Smooth muscle cell of the brain vasculature (primary cell): ENCODE results near the gene SPECC1L.

Experiments
- DNase-seq: peaks from one replicate; pipeline ENCODE4 v3.0.0-alpha.2; 2012; ENCODE audit warnings: low read depth, low spot score

SPECC1L gene

DNA sequence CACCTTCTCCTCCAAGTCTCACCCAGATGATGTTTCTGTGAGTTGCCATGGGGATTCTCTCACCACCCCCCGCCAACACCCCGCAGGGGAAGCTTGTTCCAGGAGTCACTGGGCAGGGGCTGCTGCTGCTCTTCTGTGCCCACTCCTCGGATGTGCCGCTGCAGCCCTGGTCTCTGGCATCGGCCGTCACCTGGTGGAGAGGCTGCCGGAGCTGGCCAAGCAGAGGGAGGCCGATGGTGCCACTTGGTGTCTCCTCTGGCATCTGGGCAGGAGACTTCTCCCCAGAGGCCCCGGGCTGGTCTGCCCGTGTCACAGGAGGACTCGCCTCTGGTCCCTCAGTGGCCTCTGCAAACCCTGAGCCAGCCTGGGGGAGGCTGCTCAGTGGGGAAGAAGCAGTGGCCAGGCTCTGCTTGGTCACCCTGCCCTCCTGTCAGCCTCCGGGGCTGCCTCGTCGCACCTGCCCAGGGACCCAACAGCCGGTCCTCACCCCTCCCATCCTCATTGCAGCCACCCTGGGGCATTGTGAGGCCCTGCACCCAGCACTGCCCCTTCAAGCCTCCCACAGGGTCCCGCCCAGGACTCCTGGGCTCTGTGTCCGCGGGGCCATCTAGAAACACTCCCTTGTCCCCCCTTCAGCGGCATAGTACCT, 156.3 kb downstream of the SPECC1L start:
- DNase-seq, result no peak

GRCh38 chr22:24427500-24428164, 157.0 kb downstream of the SPECC1L start, which contains the start of gene ADORA2A:
ADORA2A (plus strand) TSS chr22:24427599; CDS start chr22:24433405, 5,806 bp downstream.
- no peak for DNase-seq

- no peak for DNase-seq
Observed at GRCh38 chr22:24428751-24429410, 158.2 kb downstream of the SPECC1L start.

GRCh38 chr22:24429411-24430365, 159.1 kb downstream of the SPECC1L start:
- no peak for DNase-seq

DNA sequence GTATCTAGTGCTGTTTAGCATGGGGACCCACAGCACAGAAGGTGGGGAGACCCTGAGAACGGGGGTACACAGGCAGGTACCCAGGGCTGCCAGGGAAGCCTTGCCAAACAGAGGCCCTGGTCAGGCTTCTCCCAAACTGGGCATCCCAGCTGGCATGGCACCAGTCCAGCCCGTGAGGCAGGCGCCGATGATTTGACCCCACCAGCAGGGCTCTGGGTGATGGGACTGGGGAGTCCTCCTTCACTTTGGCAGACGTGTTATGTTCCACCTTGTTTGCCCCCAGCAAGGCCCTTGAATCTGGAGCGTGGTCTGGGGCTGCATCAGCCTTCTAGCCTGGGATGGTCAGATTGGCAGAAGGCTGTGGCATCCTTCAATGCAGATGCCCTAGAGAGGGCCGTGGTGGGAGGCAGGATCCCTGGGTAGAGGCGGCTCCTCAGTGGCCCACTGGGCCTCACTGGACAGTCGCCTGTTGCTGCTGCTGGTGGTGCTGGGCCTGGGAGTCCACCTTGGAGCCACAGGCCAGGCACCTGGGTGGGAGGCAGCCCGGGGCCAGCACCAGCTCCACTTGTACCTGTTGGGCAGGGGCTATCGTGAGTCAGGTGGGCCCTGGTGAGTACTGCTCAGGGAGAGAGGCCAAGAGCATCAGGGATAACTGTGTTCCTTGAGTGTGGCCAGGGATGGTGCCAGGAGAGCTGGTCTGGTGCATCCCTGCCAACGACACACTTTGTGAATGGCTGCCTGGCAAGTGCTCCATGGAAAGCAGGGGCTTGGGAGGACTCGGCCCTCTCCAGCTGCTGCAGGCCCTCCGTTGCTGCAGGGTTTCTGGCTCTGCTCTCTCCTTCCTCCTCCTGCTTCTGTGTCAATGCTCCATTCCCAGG, 160.0 kb downstream of the SPECC1L start:
- DNase-seq, result no peak

- no peak for DNase-seq
Observed at GRCh38 chr22:24431309-24432034, 160.8 kb downstream of the SPECC1L start.

DNA sequence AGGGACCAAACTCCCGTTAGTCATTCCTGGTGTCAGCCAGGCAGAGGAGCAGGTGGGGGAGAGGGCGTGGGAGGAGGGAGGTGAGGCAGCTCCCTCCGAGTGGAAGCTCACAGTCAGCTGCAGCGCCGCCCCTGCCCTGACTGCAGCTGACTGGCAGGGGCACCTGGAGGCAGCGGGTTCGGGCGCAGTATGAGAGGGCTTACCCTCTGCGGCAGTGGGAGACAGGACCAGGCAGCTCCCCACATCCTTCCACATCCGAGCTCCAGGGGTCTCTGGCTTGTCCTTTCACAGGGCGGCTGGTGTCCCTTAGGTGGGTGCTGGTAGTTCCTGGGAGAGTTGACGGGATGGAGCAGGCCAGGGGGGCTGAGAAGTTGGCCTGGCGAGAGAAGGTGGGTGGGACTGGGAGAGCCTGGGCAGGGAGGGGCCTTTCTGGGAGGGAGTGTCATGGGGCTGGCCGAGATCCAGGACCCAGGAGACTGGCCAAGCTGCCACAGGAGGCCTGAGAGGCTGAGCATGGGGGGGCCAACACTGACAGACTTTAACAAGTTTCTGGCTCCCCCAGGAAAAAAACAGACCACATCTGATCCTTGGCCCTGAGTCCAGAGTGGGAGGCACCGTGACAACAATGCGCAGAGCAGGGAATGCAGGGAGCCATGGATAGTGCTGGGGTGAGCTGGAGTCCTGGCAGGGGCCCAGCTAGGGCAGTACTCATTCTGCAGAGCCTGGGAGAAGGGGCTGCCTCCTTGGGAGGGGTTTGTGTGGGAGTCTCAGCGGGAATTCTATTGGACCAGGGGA, 161.6 kb downstream of the SPECC1L start:
- no peak for DNase-seq

- DNase-seq, result no peak
Observed at GRCh38 chr22:24433001-24433827, 162.6 kb downstream of the SPECC1L start.

- no peak for DNase-seq
Observed at GRCh38 chr22:24433828-24434470, 163.3 kb downstream of the SPECC1L start.

GRCh38 chr22:24434471-24435322, 164.1 kb downstream of the SPECC1L start:
- DNase-seq, result no peak

GRCh38 chr22:24435323-24435645, 164.7 kb downstream of the SPECC1L start:
- DNase-seq, result no peak

GRCh38 chr22:24435861-24436371, 165.3 kb downstream of the SPECC1L start:
- DNase-seq, result no peak

GRCh38 chr22:24436553-24436952, 165.9 kb downstream of the SPECC1L start:
- DNase-seq, result no peak

GRCh38 chr22:24437091-24437490, 166.5 kb downstream of the SPECC1L start:
- no peak for DNase-seq

DNA sequence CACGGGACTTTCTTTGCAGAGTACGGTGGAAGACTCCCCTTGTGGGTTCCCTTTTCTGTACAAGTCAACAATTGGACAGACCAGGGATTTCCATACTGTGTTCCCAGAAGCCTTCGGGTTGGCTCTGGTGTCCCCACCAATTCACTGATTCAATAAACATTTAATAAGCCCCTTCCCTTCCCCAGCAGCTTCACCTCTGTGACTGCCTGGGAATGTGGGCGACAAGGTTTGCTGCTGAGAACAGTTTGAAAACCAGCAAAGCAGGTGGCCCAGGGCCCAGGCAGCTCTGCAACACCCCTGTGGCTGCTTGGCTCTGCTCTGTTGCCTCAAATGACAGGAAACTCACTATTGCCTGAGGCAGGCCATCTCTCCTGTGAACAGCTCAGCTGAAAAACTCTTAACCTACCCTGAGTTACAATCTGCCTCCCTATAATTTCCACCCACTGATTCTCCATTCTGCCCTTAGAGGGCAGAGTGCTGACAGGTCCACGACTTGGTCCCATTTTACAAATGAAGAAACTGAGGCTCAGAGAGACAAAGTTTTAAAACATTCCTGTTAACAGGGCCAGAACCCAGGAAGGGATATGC, 167.2 kb downstream of the SPECC1L start:
- no peak for DNase-seq

DNA sequence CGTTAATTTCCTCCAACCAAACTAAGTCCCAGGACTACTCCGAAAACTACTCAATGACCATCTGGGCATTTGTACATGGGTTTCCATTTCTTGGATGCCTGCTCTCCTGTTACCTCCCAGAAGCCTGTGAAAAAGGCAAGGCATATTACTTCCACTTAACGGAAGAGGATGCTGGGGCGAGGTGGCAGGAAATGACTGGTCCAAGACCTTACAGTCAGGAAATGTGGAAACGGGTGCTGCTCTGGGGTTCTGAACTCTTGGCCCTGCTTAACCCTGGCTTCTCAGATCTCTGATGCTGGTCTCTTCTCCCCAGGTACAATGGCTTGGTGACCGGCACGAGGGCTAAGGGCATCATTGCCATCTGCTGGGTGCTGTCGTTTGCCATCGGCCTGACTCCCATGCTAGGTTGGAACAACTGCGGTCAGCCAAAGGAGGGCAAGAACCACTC, 169.7 kb downstream of the SPECC1L start:
- no peak for DNase-seq
